Stimulated activated CD8-positive, alpha-beta memory T cell treated with anti-CD3 and anti-CD28 coated beads, Interleukin-15, amount 100 ng/mL, for 1 hour (primary cell): Measurements from ENCODE around the gene RAPH1.
A peak's percentile ranks its signal among the peaks of the same experiment; 100 is the strongest.
"Not testable (repeated sequence)": the region's sequence is repeated elsewhere in the genome, so short reads cannot be mapped to it uniquely, and the experiment has no call there.

Experiments
- DNase-seq: peaks from one replicate; pipeline ENCODE4 v3.0.0-alpha.2; 2020; ENCODE audit warnings: low read depth

The RAPH1 gene

DNA sequence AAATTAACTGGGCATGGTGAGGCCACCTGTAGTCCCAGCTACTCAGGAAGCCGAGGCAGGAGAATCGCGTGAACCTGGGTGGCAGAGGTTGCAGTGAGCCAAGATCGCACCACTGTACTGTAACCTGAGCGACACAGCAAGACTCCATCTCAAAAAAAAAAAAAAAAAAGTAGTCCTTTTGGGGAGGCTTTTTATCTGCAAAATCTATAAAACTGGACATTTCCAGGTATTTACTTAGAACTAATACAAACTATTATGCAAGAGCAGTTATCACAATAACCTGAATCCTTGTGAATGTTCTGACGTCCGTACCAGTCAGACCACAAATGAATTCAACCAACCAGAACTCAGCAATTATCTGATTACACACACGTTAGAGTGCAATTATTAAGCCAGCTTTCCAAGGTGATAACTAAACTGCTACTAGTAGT, 8.8 kb upstream of the RAPH1 start:
- no peak for DNase-seq

DNA sequence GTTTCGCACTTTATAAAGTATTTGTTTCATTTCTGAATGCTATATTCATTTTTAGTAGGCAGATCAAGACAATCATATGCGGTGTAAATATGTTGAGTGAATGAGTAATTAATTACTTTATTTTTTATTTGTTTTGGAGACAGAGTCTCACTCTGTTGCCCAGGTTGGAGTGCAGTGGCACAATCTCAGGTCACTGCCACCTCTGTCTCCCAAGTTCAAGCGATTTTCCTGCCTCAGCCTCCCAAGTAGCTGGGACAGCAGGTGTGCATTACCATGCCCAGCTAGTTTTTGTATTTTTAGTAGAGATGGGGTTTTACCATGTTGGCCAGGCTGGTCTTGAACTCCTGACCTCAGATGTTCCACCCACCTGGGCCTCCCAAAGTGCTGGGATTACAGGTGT, 5.5 kb upstream of the RAPH1 start:
- not testable (repeated sequence) for DNase-seq

DNA sequence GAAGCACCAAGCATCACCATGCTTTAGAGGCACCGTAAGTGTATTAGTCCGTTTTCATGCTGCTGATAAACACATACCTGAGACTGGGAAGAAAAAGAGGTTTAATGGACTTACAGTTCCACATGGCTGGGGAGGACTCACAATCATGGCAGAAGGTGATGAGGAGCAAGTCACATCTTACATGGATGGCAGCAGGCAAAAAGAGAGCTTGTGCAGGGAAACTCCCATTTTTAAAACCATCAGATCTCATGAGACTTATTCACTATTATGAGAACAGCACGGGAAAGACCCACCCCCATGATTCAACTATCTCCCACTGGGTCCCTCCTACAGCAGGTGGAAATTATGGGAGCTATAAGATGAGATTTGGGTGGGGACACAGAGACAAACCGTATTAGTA, 3.1 kb upstream of the RAPH1 start:
- DNase-seq: not testable (repeated sequence)

DNA sequence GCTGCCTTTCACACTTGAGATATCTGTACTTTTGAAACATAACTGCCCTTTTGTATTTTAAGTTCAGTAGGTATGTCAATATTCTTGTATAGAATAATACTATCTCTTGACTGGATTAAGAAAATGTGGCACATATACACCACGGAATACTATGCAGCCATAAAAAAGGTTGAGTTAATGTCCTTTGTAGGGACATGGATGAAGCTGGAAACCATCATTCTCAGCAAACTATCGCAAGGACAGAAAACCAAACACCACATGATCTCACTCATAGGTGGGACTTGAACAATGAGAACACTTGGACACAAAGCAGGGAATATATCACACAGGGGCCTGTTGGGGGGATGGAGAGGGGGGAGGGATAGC, 1.5 kb upstream of the RAPH1 start:
- DNase-seq: not testable (repeated sequence)

DNA sequence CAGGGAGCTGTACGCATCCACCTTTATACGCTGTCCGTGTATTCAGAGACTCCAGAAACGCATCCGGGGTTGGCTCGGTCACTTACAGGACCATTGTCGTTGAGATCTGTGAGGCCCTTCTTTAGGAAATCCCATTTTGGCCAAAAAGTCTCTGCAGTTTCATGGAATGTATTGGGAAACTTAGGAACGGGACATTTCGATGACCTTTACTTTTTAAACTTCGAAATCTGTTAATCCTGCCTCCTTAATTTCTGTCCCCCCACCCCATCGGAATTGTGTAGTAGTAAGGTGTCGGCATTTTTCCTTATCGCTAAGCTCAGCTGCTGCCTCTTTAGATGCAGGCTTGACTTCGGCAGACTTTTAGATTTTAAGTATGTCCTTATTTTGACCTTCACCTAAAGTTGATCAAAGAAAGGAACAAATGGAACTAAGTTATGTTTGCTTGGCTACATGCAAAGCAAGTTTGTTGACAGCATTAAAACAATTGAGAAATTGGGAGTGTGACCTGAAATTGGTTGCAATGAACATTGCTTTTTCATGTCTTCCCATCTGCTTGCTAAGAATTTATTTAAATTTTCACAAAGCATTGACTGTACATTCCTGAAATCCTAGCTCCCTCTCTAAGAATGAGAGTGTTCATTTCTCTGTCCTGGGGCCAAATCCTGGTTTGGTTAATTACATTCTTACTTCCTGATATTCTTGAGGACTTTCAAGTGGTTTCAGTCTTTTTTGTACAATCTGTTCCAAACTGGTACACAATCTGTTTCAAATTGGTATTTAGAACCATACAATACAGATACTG, 884 bp upstream of the RAPH1 start:
- DNase-seq: no peak

DNA sequence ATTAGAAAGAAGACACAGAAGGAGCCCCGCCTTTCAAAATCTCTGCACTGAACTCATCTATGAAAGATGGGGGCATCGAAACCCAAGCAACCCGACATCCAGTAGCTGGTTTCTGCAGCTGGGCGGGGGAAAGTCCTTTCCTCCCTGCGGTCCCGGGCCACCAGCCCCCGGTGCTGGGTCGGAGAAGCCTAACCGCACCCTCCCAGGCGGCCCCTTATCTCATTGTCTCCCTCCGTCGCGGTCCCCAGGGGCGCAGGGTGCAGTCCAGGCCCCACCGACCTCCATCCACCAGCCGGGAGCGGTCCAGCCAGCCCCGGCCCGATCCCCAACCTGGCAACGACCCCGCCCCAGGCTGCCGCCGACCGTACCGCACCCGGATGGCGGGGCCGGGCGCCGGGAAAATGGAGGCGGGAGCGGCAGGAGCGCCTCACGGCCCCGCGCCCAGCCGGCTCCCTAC, 452 bp downstream of the RAPH1 start:
- peak; percentile 2 for DNase-seq

DNA sequence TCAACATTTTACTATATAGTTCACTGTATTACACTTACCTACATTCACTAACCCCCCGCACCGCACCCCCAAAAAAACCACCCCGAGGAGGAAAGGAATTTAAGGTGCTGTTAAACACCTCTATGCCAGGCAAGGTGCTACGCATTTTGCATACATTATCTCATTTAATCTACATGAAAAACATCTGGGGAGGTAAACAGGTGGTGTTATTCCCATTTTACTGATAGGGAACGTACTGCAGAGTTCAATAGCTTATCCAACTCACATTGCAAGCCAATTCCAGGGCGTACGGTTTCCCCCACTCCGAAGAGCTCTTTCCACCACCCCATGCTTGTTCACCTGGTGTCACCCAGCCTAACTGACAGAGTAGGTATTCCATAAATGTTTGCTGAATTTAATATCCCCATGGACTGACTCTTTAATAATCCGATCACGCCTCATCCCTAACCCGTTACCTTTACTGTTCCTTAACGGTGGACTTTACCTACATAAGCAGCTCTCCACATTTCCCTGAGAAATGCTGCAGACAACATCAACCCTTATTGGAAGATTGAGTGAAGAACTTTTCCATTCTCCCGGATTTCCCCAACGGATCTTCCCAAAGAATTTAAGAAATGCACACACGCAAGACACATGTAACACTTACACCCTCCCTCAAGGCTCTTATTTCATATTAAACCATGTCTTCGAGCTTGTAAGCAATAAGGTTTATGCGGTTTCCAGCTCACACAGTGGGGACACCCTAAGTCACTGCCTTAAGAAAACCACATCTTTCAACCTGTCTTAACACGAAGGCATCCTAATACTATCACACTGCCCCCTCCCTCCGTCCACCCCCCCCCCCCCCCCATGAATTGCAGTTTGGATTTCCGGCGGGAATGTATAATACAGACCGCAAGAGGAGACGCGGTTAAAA, 1.2 kb downstream of the RAPH1 start:
- DNase-seq: no peak

DNA sequence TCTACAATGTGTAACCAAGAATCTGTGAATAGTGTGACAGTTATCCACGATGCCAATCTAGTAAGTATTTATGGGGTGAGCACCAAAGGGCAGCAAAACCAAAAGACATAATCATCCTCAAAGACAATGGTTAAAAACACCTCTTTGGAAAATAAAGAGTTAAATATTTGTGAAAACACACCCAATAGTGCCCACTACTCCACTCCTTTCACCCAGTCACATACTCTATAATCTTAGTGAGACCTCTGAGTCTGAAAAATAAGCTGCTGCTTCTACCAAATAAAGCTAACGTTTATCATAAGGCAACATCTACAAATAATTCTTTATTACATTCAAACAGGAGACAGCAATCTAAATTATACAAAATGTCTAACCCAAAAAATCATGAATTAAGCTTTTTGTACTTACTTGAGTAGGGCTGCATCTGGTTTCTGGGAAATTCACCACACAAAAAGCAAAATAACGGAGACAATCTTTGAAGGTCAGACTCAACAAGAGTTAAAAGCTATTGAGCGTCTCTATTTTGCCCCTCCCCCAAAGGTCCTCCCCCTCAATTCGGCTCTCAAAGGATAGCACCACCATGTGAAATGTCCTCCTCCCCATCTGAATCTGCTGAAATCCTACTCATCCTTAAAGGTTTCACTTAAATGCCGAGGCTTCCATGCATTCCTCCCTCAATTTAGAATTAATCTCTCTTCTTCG, 2.0 kb downstream of the RAPH1 start:
- DNase-seq: no peak

DNA sequence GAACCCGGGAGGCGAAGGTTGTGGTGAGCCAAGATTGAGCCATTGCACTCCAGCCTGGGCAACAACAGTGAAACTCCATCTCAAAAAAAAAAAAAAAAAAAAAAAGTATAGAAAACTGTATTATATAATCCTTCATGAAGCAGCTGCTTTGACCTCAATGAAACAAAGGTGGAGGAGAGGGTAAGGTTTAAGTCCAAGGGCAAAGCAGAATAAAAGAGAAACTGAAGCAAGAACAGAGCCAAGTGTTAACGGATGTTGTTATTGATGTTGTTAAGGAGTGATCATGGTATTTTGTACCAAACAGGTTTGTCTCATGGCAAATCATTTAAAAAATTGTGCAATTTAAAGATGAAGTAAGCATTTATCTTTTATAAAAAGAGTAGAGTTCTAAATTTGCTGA, 7.4 kb downstream of the RAPH1 start:
- no peak for DNase-seq

DNA sequence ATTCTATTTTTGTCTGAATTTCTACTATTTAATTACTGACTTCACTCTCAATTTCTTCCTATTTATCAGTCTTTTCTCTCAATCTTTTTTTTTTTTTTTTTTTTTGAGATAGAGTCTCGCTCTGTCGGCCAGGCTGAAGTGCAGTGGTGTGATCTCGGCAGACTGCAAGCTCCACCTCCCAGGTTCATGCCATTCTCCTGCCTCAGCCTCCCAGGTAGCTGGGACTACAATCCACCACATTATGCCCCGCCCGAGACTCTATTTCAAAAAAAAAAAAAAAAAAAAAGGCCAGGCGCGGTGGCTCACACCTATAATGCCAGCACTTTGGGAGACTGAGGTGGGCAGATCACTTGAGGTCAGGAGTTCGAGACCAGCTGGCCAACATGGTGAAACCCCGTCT, 21.8 kb downstream of the RAPH1 start:
- not testable (repeated sequence) for DNase-seq

DNA sequence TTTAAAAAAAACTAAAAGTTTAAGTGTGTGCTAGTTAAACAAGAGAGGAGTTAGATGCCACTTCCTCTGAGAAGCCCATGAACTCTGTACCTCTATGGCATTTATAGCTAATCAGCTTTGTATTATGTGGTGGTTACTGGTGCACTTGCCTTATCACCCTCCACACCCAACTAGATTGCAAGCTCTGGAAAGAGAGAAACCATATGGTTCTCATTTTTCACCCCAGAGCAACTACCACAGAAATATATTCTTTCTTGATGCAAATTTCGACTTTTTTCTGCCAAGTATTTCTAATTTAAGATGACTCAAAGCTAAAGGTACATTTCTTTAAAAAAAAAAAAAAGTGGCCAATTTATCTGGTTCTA, 24.2 kb downstream of the RAPH1 start:
- no peak for DNase-seq

DNA sequence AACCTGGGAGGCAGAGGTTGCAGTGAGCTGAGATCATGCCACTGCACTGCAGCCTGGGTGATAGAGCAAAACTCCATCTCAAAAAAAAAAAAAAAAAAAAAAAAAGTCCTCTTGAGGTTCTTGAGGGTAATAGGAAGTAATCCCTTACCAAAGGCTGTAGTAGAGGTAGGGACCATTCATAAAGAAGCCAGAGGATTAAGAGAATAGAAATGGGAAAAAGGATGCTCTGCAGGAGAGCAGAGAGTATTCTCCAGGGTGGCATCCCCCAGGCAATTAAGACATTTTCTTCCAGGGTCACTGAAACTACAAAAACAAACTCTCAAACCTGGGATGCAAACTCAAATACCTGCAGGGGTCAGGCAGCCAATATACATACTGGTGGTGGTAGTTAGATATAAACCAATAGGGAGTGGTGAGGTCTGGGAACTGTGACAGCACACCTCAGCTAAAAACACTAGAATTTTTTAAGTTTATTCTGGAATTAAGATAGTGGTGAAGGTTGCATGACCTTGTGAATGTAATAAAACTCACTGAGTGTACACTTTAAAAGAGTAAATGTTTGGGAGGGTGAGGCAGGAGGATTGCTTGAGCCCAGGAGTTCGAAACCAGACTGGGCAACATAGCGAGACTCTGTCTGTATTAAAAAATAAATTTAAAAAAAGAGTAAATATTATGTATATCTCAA, 24.7 kb downstream of the RAPH1 start:
- no peak for DNase-seq

DNA sequence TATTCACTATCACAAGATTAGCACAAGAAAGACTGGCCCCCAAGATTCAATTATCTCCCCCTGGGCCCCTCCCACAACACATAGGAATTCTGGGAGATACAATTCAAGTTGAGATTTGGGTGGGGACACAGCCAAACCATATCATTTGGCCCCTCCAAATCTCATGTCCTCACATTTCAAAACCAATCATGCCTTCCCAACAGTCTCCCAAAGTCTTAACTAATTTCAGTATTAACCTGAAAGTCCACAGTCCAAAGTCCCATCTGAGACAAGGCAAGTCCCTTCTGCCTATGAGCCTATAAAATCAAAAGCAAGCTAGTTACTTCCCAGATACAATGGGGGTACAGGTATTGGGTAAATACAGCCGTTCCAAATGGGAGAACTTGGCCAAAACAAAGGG, 31.6 kb downstream of the RAPH1 start:
- not testable (repeated sequence) for DNase-seq

DNA sequence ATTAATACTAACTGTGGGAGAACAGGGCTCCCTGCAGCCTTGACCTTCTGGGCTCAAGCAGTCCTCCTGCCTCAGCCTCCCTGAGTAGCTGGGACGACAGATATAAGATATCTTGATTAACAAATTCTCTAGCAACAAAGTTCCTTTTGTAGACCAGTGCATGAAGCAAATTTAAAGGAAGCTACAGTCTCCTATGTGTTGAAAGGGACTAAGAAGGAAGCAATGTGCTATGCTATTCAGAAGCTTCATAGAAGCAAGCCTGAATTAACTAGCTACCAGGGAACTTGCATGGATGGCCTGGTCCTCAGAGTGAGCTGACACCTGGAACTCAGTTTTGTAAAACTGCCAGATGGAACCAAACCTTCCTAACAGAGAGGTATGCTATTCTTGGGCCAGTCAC, 33.2 kb downstream of the RAPH1 start:
- no peak for DNase-seq

DNA sequence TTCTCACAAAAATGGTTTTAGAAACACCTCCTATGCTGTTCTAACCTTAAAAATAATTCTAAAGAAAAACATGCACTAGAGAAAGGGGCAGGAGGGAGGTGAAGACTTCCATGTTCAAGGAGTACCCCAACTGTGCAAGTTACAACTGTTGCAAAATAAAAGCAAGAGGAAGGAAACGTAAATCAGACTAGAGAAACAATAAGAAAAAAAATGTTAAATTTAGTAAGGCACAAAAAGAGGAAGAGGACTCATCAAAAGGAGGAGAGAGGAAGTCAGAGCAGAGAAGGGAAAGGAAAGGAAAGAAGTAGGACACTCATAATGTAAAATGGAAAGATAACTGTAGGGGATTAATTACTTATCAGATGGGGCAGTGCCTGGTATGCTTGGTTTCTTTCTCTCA, 34.1 kb downstream of the RAPH1 start:
- no peak for DNase-seq

DNA sequence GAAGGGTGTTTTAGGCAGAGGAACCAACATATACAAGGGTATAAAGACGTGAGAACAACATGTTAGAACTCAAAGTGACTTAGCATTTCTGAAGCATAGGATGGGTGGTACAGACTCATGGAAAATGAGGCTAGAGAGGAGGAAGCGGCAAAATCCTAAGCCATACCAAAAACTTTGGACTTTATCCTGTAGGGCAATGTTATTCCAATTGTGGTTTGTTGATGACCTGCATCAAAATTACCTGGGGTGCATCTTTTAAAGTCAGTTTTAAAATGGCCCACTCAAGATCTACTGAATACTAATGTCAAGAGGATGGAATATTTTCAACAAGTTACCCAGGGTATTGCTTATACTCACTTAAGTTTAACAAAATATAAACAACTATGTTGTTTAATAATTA, 34.8 kb downstream of the RAPH1 start:
- DNase-seq: no peak

DNA sequence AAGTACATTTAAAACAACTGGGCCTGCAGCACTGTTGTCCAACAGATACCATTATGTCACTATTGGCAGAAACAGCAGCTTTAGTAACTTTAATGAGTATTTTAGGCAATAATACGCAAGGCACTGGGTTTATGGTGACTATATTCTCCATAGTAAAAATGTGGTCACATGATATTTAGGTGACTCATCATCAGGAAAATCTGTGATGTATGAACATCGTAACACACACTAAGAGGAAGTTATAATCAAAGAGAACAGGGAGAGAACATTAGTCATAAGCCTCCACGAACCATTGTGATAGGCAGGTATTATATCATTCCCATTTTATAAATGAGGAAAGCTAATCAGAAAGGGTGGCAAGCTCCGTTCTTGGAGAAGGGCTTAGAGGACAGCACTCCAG, 36.9 kb downstream of the RAPH1 start:
- DNase-seq: no peak

DNA sequence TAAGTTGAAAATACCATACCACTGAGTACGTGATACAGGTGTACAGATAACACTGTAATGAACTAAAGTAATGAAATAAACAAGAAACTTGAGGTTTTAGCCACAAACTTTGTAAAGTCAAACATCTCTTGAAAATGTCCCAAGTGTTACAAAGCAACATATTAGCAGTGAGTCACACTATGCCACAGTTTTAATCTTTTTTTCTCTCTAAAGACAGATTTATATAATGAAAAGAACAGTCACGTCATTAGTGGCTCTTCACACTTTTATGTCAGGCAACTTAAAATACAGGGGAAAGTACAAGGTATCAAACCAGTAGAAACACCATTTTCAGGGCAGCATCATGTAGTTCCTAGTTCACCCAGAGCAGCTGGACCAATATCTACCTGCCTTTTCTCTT, 42.1 kb downstream of the RAPH1 start:
- DNase-seq: no peak

DNA sequence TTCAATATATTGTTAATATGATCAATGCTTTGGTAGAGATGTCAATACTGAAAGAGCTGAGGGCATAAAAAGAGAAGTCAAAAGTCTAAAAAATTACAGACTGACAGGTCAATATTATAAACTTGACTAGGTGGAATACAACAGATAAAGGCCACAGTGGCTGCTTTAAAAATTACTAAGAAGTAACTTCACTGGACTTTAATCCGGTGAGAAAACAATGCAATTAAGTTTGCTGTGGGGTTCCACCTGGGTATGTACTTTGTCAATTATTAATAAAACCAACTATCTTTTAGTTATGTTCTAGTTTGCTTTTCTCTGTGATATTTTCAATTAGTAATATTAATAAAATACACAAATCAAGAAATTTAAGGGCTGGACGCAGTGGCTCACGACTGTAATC, 44.7 kb downstream of the RAPH1 start:
- DNase-seq: no peak

DNA sequence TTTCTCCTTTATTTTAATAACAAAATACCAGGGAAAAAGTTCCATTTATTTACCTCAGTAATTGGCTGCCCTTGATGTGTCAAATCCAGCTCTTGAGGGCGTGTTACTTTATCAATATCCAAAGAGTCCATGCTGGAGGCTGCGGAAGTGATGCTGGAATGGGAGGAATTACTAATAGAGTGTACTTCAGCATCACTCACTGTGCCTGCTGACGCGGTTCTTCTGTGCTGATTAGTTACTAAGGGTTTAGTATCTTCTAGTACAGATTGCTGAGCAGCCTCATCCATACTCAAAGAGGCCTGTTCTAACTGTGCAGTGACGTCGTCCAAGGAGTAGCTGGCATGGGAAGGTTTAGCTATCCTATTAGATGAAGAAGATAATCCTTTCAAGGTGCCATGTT, 45.6 kb downstream of the RAPH1 start:
- no peak for DNase-seq

DNA sequence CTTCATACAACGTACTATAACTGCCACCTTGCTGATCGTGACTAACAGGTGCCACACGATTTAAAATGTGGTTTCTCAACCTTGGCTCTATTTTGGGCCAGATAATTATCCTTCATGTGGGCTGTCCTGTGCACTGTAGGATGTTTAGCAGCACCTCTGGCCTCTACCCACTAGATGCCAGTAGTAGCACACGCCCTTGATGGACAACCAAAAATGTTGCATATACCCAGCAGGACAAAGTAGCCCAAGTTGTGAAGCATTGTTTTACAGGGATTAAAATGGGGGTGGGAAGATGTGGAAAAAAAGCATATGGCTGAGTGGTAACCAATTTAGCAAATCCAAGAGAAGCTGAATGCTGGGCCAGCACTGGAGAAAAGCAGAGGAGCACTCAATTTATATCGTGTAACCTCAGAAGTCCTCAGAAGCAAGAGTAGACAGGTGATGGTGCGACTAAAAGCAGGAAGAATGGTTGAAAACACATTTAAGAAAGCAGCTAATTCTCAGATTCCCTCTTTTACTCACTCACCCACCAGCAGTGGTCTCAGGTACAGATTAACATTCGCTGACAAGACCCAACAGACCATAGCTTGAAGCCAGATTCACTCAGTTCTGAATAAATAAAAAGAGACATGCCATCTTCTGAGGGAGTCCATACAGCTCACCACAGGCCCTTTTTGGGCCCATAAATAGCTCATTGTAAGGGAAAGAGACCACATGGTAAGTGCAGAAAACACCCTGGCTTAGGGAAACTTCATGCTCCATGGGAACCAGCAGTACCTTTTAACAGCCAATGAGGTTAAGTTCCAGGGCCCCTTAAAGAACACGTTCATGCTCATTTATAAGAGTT, 50.6 kb downstream of the RAPH1 start:
- DNase-seq: no peak
